CD4-positive, alpha-beta memory T cell (primary cell): ENCODE data around the gene CLEC6A. TPM values are rescaled to one million over a fixed set of nuclear protein-coding genes. Genes with fewer than 3 reads are reported as not detected.
"Not testable (repeated sequence)": the region's sequence is repeated elsewhere in the genome, so short reads cannot be mapped to it uniquely, and the experiment has no call there.

ENCODE experiments used
- CTCF ChIA-PET: fragments of 350-600 bp; sonication (Branson Sonifier 250); formaldehyde crosslinking; loops from one replicate; lab custom pipeline; 2021; ENCODE audit warnings: inconsistent platforms; ENCODE audit not compliant: partially characterized antibody; lab: Charles Lee
- POLR2A ChIA-PET: fragments of 350-600 bp; sonication (Branson Sonifier 250); formaldehyde crosslinking; loops from one replicate; lab custom pipeline; 2021; ENCODE audit not compliant: partially characterized antibody; lab: Charles Lee
- DNase-seq, 5 donors: peaks; one replicate each; pipeline versions ENCODE4 v3.0.0 to v3.0.0-alpha.2; 2020 to 2022; ENCODE audit warnings: mixed read lengths in 1 of 5
- H3K27ac ChIP-seq: one replicate; pipeline ENCODE4 v1.7.0; 2013; ENCODE audit warnings: low read depth, low read length
- H3K27me3 ChIP-seq: 2 replicates; pipeline ENCODE4 v1.7.0; 2013; ENCODE audit warnings: mild to moderate bottlenecking, low read length, moderate library complexity; ENCODE audit not compliant: insufficient read depth
- H3K36me3 ChIP-seq: 2 replicates; pipeline ENCODE4 v1.7.0; 2013; ENCODE audit warnings: mild to moderate bottlenecking, low read length, moderate library complexity; ENCODE audit not compliant: insufficient read depth
- H3K4me1 ChIP-seq: 2 replicates; pipeline ENCODE4 v1.7.0; 2013; ENCODE audit warnings: mild to moderate bottlenecking, low read length, moderate library complexity; ENCODE audit not compliant: insufficient read depth
- H3K4me3 ChIP-seq, 2 donors: one replicate each; pipeline ENCODE4 v1.7.0; 2013; ENCODE audit warnings: low read length in 2 of 2, mild to moderate bottlenecking in 1 of 2
- H3K9me3 ChIP-seq, 2 donors: one replicate each; pipeline ENCODE4 v1.7.0; 2013; ENCODE audit warnings: low read length in 2 of 2, control low read depth in 1 of 2; ENCODE audit not compliant: control insufficient read depth in 1 of 2
- H3K27ac Mint-ChIP-seq, 7 donors: one replicate each; pipeline ENCODE4 v1.8.0; 2020 to 2021; ENCODE audit warnings: mixed read lengths in 7 of 7, mild to moderate bottlenecking in 6 of 7, inconsistent platforms in 3 of 7, moderate library complexity in 3 of 7
- H3K27me3 Mint-ChIP-seq, 2 donors: one replicate each; pipeline ENCODE4 v1.8.0; 2020 to 2021; ENCODE audit warnings: mixed read lengths in 2 of 2
- H3K36me3 Mint-ChIP-seq, 2 donors: one replicate each; pipeline ENCODE4 v1.8.0; 2020 to 2021; ENCODE audit warnings: mixed read lengths in 2 of 2, inconsistent platforms in 1 of 2, mild to moderate bottlenecking in 1 of 2
- H3K4me1 Mint-ChIP-seq, 4 donors: one replicate each; pipeline ENCODE4 v1.8.0; 2020 to 2021; ENCODE audit warnings: mixed read lengths in 4 of 4, mild to moderate bottlenecking in 1 of 4
- H3K4me3 Mint-ChIP-seq, 8 donors: one replicate each; pipeline ENCODE4 v1.8.0; 2020 to 2021; ENCODE audit warnings: mixed read lengths in 8 of 8, mild to moderate bottlenecking in 7 of 8, moderate library complexity in 6 of 8, inconsistent platforms in 3 of 8
- H3K9me3 Mint-ChIP-seq, 8 donors: one replicate each; pipeline ENCODE4 v1.8.0; 2020 to 2021; ENCODE audit warnings: mixed read lengths in 8 of 8, mild to moderate bottlenecking in 5 of 8, inconsistent platforms in 3 of 8, moderate library complexity in 1 of 8
- intact Hi-C: fragments of 100-400 bp; cut with micrococcal nuclease; formaldehyde crosslinking; loops from one replicate; pipeline ENCODE4 v1.15.1; 2023
- polyA plus RNA-seq, 2 donors: library from polyadenylated mRNA; unstranded; fragments of 300-500 nt; fragmentation: Illumina TruSeq; gene quantifications; one replicate each; pipeline ENCODE4 v1.2.3, GENCODE V29; 2021
- total RNA-seq, 2 experiments: library from RNA; stranded (reverse); gene quantifications; one replicate each; pipeline ENCODE4 v1.2.3, GENCODE V29; 2021

The CLEC6A gene
- total RNA-seq (not detected), polyA plus RNA-seq (not detected)

- Mint-ChIP-seq H3K4me1 (peaks cover 0 to 2% (median 0%) of the 10 kb centered on the region in 4 donors), H3K36me3 (no peaks in the 10 kb centered on the region), H3K27me3 (peaks cover 6 to 23% of the 10 kb centered on the region in 2 donors), H3K9me3 (peaks cover 0 to 1% (median 0%) of the 10 kb centered on the region in 8 donors), H3K4me3 (no peak within 1 kb of the TSS), H3K27ac (no peak within 1 kb of the TSS)
- H3K27ac ChIP-seq, result no peak within 1 kb of the TSS
- no peaks in the 10 kb centered on the region for H3K4me1 ChIP-seq
- ChIA-PET POLR2A (no interaction called here), CTCF (no interaction called here)
- no peak for DNase-seq
- intact Hi-C loops, result no loop called here
- no peaks in the 10 kb centered on the region for H3K36me3 ChIP-seq
- no peaks in the 10 kb centered on the region for H3K27me3 ChIP-seq
- H3K4me3 ChIP-seq, result no peak within 1 kb of the TSS
- H3K9me3 ChIP-seq, result no peaks in the 10 kb centered on the region
Observed at GRCh38 chr12:8455727-8456360, at the start of gene CLEC6A. CLEC6A (plus strand) TSS chr12:8455962; CDS start chr12:8456112, 150 bp downstream.

- H3K27me3 Mint-ChIP-seq, H3K36me3 Mint-ChIP-seq, H3K27me3 ChIP-seq, H3K9me3 Mint-ChIP-seq, POLR2A ChIA-PET, H3K9me3 ChIP-seq, H3K4me3 Mint-ChIP-seq, H3K4me1 Mint-ChIP-seq, H3K36me3 ChIP-seq, H3K27ac Mint-ChIP-seq, H3K27ac ChIP-seq, H3K4me1 ChIP-seq, H3K4me3 ChIP-seq, DNase-seq, intact Hi-C loops, CTCF ChIA-PET: not testable (repeated sequence)
Observed at GRCh38 chr12:8419576-8419975, 36.2 kb upstream of the CLEC6A start.

GRCh38 chr12:8420506-8420905 is 35.3 kb upstream of the CLEC6A start:
- H3K9me3 Mint-ChIP-seq, result no peaks in the 10 kb centered on the region
- CTCF ChIA-PET, result no interaction called here
- no peak for DNase-seq
- no peaks in the 10 kb centered on the region for H3K27me3 Mint-ChIP-seq
- Histone ChIP-seq H3K9me3 (no peaks in the 10 kb centered on the region), H3K4me1 (no peaks in the 10 kb centered on the region), H3K27me3 (no peaks in the 10 kb centered on the region), H3K4me3 (no peak overlapping the region), H3K27ac (no peak overlapping the region), H3K36me3 (no peaks in the 10 kb centered on the region)
- H3K4me1 Mint-ChIP-seq, result no peaks in the 10 kb centered on the region
- H3K27ac Mint-ChIP-seq, result no peak overlapping the region
- H3K36me3 Mint-ChIP-seq, result no peaks in the 10 kb centered on the region
- intact Hi-C loops, result no loop called here
- POLR2A ChIA-PET, result no interaction called here
- H3K4me3 Mint-ChIP-seq, result no peak overlapping the region

GRCh38 chr12:8444536-8445278 is 11.1 kb upstream of the CLEC6A start:
- POLR2A ChIA-PET, H3K36me3 ChIP-seq, H3K9me3 Mint-ChIP-seq, H3K27ac ChIP-seq, H3K36me3 Mint-ChIP-seq, H3K4me3 Mint-ChIP-seq, H3K27me3 ChIP-seq, H3K4me1 ChIP-seq, H3K27me3 Mint-ChIP-seq, CTCF ChIA-PET, intact Hi-C loops, H3K4me3 ChIP-seq, H3K9me3 ChIP-seq, H3K4me1 Mint-ChIP-seq, H3K27ac Mint-ChIP-seq: not testable (repeated sequence)
- peak in 1 of 5 donors; percentile 1 for DNase-seq

- no peaks in the 10 kb centered on the region for H3K36me3 ChIP-seq
- POLR2A ChIA-PET, result no interaction called here
- H3K27me3 ChIP-seq, result no peaks in the 10 kb centered on the region
- no peak for DNase-seq
- intact Hi-C loops, result no loop called here
- H3K9me3 Mint-ChIP-seq, result no peaks in the 10 kb centered on the region
- H3K27me3 Mint-ChIP-seq, result peaks cover 1 to 3% of the 10 kb centered on the region in 2 donors
- no peaks in the 10 kb centered on the region for H3K36me3 Mint-ChIP-seq
- no peaks in the 10 kb centered on the region for H3K4me1 Mint-ChIP-seq
- H3K27ac Mint-ChIP-seq, result no peak overlapping the region
- H3K4me3 Mint-ChIP-seq, result no peak overlapping the region
- H3K4me1 ChIP-seq, result no peaks in the 10 kb centered on the region
- H3K4me3 ChIP-seq, result no peak overlapping the region
- H3K27ac ChIP-seq, result no peak overlapping the region
- H3K9me3 ChIP-seq, result no peaks in the 10 kb centered on the region
- CTCF ChIA-PET, result no interaction called here
Observed at GRCh38 chr12:8445731-8446130, 10.0 kb upstream of the CLEC6A start.

- intact Hi-C loops, result no loop called here
- H3K9me3 ChIP-seq, result no peaks in the 10 kb centered on the region
- no peak overlapping the region for H3K4me3 Mint-ChIP-seq
- no peak for DNase-seq
- H3K27ac ChIP-seq, result no peak overlapping the region
- no peaks in the 10 kb centered on the region for H3K4me1 ChIP-seq
- H3K4me1 Mint-ChIP-seq, result no peaks in the 10 kb centered on the region
- no peak overlapping the region for H3K27ac Mint-ChIP-seq
- H3K36me3 Mint-ChIP-seq, result no peaks in the 10 kb centered on the region
- ChIA-PET CTCF (no interaction called here), POLR2A (no interaction called here)
- H3K27me3 ChIP-seq, result no peaks in the 10 kb centered on the region
- H3K4me3 ChIP-seq, result no peak overlapping the region
- no peaks in the 10 kb centered on the region for H3K9me3 Mint-ChIP-seq
- H3K27me3 Mint-ChIP-seq, result peaks cover 2 to 3% of the 10 kb centered on the region in 2 donors
- no peaks in the 10 kb centered on the region for H3K36me3 ChIP-seq
Observed at GRCh38 chr12:8446642-8447547, 8.9 kb upstream of the CLEC6A start.

GRCh38 chr12:8449355-8449859 is 6.4 kb upstream of the CLEC6A start:
- peaks cover 0 to 2% (median 0%) of the 10 kb centered on the region in 4 donors for H3K4me1 Mint-ChIP-seq
- intact Hi-C loops, result no loop called here
- no peaks in the 10 kb centered on the region for H3K27me3 ChIP-seq
- no peaks in the 10 kb centered on the region for H3K9me3 Mint-ChIP-seq
- peaks cover 3 to 4% of the 10 kb centered on the region in 2 donors for H3K27me3 Mint-ChIP-seq
- no peak for DNase-seq
- no peaks in the 10 kb centered on the region for H3K4me1 ChIP-seq
- ChIA-PET POLR2A (no interaction called here), CTCF (no interaction called here)
- H3K36me3 ChIP-seq, result no peaks in the 10 kb centered on the region
- no peaks in the 10 kb centered on the region for H3K9me3 ChIP-seq
- H3K4me3 ChIP-seq, result no peak overlapping the region
- H3K27ac Mint-ChIP-seq, result no peak overlapping the region
- no peak overlapping the region for H3K4me3 Mint-ChIP-seq
- H3K27ac ChIP-seq, result no peak overlapping the region
- no peaks in the 10 kb centered on the region for H3K36me3 Mint-ChIP-seq
